Breast epithelium (tissue), 4 donors: ENCODE results near the gene C20orf144. TPM values are rescaled to one million over a fixed set of nuclear protein-coding genes. Genes with fewer than 3 reads are reported as not detected.

Experiments used
- DNase-seq, 2 donors: peaks; one replicate each; pipeline ENCODE4 v3.0.0-alpha.2; 2019; ENCODE audit warnings: low spot score in 2 of 2
- H3K27ac ChIP-seq, 2 donors: fragments of 200-600 bp; sonication (generic) in 1 of 2; one replicate each; pipeline ENCODE4 v1.5.1; 2016 to 2019; ENCODE audit warnings: mild to moderate bottlenecking in 1 of 2
- H3K27me3 ChIP-seq, 2 donors: fragments of 200-600 bp; sonication (generic) in 1 of 2; one replicate each; pipeline versions ENCODE4 v1.5.1 to v1.6.0; 2017 to 2019; ENCODE audit warnings: control low read depth in 1 of 2, mild to moderate bottlenecking in 1 of 2
- H3K36me3 ChIP-seq: fragments of 200-600 bp; one replicate; pipeline ENCODE4 v1.5.1; 2019
- H3K4me1 ChIP-seq, 2 donors: fragments of 200-600 bp; sonication (generic); one replicate each; pipeline ENCODE4 v1.5.1; 2016 to 2019; ENCODE audit warnings: control low read depth in 1 of 2
- H3K4me3 ChIP-seq, 3 donors: fragments of 200-600 bp; sonication (generic); 1 replicate in 2 of 3; 2 replicates in 1 of 3; pipeline ENCODE4 v1.5.1; 2016 to 2019; ENCODE audit warnings: mild to moderate bottlenecking in 3 of 3, moderate library complexity in 2 of 3
- H3K9me3 ChIP-seq, 2 donors: fragments of 200-600 bp; sonication (generic) in 1 of 2; one replicate each; pipeline ENCODE4 v1.5.1; 2016 to 2019; ENCODE audit warnings: control low read depth in 1 of 2
- POLR2A ChIP-seq: fragments of 450-650 bp; IDR thresholded peaks from one replicate; pipeline ENCODE4 v1.6.1; 2016; ENCODE audit warnings: antibody characterized with exemption, mild to moderate bottlenecking, moderate library complexity
- POLR2AphosphoS5 ChIP-seq, 3 donors: sonication (generic); formaldehyde crosslinking; IDR thresholded peaks; one replicate each; pipeline ENCODE4 v1.6.1; 2017; ENCODE audit warnings: antibody characterized with exemption in 3 of 3
- intact Hi-C: fragments of 100-400 bp; cut with DNase I; formaldehyde crosslinking; loops from one replicate; pipeline ENCODE4 v1.15.1; 2023; ENCODE audit warnings: low total_unique reads
- total RNA-seq, 3 donors: library from RNA; depleted of rRNA; stranded (reverse); fragments of >200 nt; gene quantifications; one replicate each; pipeline ENCODE4 v1.1.0, GENCODE V29; 2016
- TF ChIP-seq, protein P1 (sequence below), 3 donors: fragments of 450-650 bp; IDR thresholded peaks; one replicate each; pipeline ENCODE4 v1.5.1; 2016 to 2017; ENCODE audit warnings: antibody characterized with exemption in 3 of 3, mild to moderate bottlenecking in 3 of 3, moderate library complexity in 3 of 3

The C20orf144 gene
- total RNA-seq, 3 donors from 2014 or later: 0.16 to 0.33 (median 0.29) TPM

DNA sequence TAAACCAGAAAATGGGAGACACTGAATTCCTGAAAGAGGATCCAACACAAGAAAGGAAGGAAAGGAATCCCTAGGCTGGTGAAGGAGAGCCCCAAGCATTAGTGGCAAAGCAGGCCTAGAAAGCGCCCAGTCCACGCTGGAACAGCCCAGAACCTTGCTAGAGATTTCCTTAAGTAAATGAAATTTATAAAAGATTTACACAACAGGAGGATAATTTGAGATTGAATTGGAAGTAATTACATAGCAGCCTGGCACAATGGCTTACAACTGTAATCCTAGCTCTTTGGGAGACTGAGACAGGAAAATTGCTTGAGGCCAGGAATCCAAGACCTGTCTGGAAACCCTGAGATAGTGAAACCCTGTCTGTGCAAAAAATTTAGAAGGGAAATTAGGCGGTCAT lies 26.8 kb upstream of the C20orf144 start:
- Histone ChIP-seq H3K4me1 (no peaks in the 10 kb centered on the region), H3K36me3 (peaks cover 2% of the 10 kb centered on the region), H3K27ac (no peak overlapping the region), H3K27me3 (no peaks in the 10 kb centered on the region), H3K4me3 (no peak overlapping the region), H3K9me3 (no peaks in the 10 kb centered on the region)
- DNase-seq: no peak
- TF ChIP-seq, protein P1, sequence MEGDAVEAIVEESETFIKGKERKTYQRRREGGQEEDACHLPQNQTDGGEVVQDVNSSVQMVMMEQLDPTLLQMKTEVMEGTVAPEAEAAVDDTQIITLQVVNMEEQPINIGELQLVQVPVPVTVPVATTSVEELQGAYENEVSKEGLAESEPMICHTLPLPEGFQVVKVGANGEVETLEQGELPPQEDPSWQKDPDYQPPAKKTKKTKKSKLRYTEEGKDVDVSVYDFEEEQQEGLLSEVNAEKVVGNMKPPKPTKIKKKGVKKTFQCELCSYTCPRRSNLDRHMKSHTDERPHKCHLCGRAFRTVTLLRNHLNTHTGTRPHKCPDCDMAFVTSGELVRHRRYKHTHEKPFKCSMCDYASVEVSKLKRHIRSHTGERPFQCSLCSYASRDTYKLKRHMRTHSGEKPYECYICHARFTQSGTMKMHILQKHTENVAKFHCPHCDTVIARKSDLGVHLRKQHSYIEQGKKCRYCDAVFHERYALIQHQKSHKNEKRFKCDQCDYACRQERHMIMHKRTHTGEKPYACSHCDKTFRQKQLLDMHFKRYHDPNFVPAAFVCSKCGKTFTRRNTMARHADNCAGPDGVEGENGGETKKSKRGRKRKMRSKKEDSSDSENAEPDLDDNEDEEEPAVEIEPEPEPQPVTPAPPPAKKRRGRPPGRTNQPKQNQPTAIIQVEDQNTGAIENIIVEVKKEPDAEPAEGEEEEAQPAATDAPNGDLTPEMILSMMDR (IDR thresholded peaks at IDR 0.05): no peak
- TF ChIP-seq POLR2AphosphoS5 (IDR thresholded peaks at IDR 0.05) (no peak), POLR2A (no peak)
- intact Hi-C loops: no loop called here

DNA sequence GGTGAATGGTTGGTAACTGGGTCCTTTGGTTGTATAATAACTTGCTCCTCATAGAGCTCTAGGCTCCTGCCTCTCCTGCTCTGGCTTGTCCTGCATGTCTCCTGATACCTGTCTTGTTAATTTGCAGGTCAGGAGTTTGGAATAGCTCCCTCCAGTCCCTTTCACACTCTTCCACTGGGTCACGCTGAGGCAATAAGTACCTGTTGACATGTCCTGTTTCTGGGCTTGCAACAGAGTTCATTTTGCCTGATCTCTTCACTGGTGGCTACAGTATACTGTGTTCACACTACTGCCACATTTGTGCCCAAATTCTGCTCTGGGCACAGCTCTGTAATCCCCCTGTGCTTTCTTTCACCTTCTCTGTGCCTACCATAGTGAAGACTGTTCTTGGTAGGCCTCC lies 25.4 kb upstream of the C20orf144 start:
- H3K4me1 ChIP-seq: no peaks in the 10 kb centered on the region
- no peaks in the 10 kb centered on the region for H3K9me3 ChIP-seq
- TF ChIP-seq, protein P1 (IDR thresholded peaks at IDR 0.05): no peak
- no peak for TF ChIP-seq POLR2AphosphoS5 (IDR thresholded peaks at IDR 0.05)
- no peak for TF ChIP-seq POLR2A
- no peaks in the 10 kb centered on the region for H3K36me3 ChIP-seq
- intact Hi-C loops: no loop called here
- no peak for DNase-seq
- H3K4me3 ChIP-seq: no peak overlapping the region
- H3K27ac ChIP-seq: no peak overlapping the region
- no peaks in the 10 kb centered on the region for H3K27me3 ChIP-seq

DNA sequence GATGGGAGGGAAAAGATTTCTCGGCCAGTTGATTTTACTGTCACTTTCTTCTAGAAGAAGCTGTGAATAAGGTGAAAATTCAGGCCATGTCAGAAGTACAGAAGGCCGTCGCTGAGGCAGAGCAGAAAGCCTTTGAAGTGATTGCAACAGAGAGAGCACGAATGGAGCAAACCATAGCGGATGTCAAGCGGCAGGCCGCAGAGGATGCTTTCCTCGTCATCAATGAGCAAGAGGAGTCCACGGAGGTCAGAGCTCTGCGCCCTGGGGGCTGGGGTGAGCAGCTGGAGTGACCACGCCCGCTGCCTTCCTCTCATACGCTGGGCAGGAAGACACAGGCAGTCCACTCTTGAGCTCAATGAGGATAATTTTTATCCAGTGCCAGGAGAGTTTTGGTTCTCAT lies 21.8 kb upstream of the C20orf144 start:
- Histone ChIP-seq H3K9me3 (no peaks in the 10 kb centered on the region), H3K4me1 (no peaks in the 10 kb centered on the region), H3K4me3 (no peak overlapping the region), H3K36me3 (no peaks in the 10 kb centered on the region), H3K27ac (no peak overlapping the region), H3K27me3 (no peaks in the 10 kb centered on the region)
- TF ChIP-seq POLR2AphosphoS5 (IDR thresholded peaks at IDR 0.05) (no peak), POLR2A (no peak)
- TF ChIP-seq, protein P1 (IDR thresholded peaks at IDR 0.05): no peak
- DNase-seq: no peak
- intact Hi-C loops: no loop called here

DNA sequence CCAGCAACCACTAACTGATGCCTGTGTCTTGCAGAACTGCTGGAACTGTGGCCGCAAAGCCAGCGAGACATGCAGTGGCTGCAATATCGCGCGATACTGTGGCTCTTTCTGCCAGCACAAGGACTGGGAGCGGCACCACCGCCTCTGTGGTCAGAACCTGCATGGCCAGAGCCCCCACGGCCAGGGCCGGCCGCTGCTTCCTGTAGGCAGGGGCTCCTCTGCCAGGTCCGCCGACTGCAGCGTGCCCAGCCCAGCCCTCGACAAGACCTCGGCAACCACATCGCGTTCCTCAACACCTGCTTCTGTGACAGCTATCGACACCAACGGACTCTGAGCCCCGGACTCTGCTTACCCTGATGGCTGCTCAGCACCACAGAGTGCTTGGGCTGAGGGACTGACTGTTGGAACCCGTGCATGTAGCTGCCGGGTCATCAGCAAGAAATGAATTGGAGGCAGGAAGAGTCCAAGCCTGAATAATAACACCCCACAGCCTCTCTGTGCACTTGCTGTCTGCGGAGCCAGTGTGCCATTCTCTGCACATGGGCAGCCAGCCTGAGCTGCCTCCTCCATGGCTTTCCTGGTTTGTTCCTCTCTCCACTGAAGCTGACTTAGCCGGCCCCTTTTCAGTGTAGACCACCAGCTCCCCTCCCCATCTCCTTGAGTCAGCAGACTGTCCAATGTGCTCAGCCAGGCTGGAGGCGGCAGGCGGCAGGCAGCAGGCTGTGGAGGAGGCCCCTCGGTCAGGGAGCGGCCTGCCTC lies 17.6 kb upstream of the C20orf144 start:
- TF ChIP-seq POLR2AphosphoS5 (IDR thresholded peaks at IDR 0.05) (no peak), POLR2A (no peak)
- TF ChIP-seq, protein P1 (IDR thresholded peaks at IDR 0.05): no peak
- peaks cover 0 to 10% of the 10 kb centered on the region in 2 donors for H3K4me1 ChIP-seq
- intact Hi-C loops: no loop called here

DNA sequence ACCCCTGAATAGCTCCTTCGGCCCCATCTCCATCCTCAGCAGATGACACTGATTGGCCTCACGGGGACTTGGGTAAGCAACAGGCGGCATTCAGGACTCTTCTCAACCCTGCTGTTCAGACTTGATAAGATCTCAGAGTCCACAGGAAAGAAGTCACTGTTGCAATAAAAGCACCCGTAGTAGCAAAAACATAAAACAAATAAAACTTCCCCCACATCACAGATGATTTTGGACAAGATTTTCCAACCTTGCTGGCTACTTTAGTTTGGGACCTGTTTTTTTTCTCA lies 17.1 kb upstream of the C20orf144 start:
- Histone ChIP-seq H3K36me3 (no peaks in the 10 kb centered on the region), H3K4me3 (no peak overlapping the region), H3K4me1 (peaks cover 0 to 10% of the 10 kb centered on the region in 2 donors), H3K9me3 (no peaks in the 10 kb centered on the region), H3K27ac (no peak overlapping the region), H3K27me3 (no peaks in the 10 kb centered on the region)
- TF ChIP-seq POLR2A (no peak), POLR2AphosphoS5 (IDR thresholded peaks at IDR 0.05) (no peak)
- TF ChIP-seq, protein P1 (IDR thresholded peaks at IDR 0.05): no peak
- intact Hi-C loops: no loop called here
- no peak for DNase-seq

More for the DNA sequence above, 17.6 kb upstream of the C20orf144 start:
- no peaks in the 10 kb centered on the region for H3K27me3 ChIP-seq
- H3K36me3 ChIP-seq: no peaks in the 10 kb centered on the region
- H3K4me3 ChIP-seq: no peak overlapping the region
- H3K9me3 ChIP-seq: no peaks in the 10 kb centered on the region
- H3K27ac ChIP-seq: no peak overlapping the region
- DNase-seq: no peak
